NK-92 (cell line): ENCODE data around the gene SLC17A9.
"Not testable (repeated sequence)": the region's sequence is repeated elsewhere in the genome, so short reads cannot be mapped to it uniquely, and the experiment has no call there.

Source experiments
- DNase-seq: peaks from one replicate; lab custom pipeline; 2025; ENCODE audit not compliant: unreplicated experiment; lab: John Stamatoyannopoulos, UW

The SLC17A9 gene

GRCh38 chr20:62955519-62956386 is 3.2 kb downstream of the SLC17A9 start:
- DNase-seq, result no peak

GRCh38 chr20:62956387-62957135 is 4.1 kb downstream of the SLC17A9 start:
- no peak for DNase-seq

GRCh38 chr20:62957136-62958117 is 4.9 kb downstream of the SLC17A9 start:
- no peak for DNase-seq

- no peak for DNase-seq
Observed at GRCh38 chr20:62958388-62959100, 6.0 kb downstream of the SLC17A9 start.

- no peak for DNase-seq
Observed at GRCh38 chr20:62959101-62959971, 6.8 kb downstream of the SLC17A9 start.

- DNase-seq, result no peak
Observed at GRCh38 chr20:62959998-62960436, 7.5 kb downstream of the SLC17A9 start.

- not testable (repeated sequence) for DNase-seq
Observed at GRCh38 chr20:62960446-62961309, 8.2 kb downstream of the SLC17A9 start.

GRCh38 chr20:62961310-62961783 is 8.8 kb downstream of the SLC17A9 start:
- no peak for DNase-seq

- DNase-seq, result no peak
Observed at GRCh38 chr20:62961799-62962198, 9.3 kb downstream of the SLC17A9 start.

- DNase-seq, result no peak
Observed at GRCh38 chr20:62962221-62962879, 9.8 kb downstream of the SLC17A9 start.

- no peak for DNase-seq
Observed at GRCh38 chr20:62962891-62963613, 10.5 kb downstream of the SLC17A9 start.

- no peak for DNase-seq
Observed at GRCh38 chr20:62963614-62964397, 11.3 kb downstream of the SLC17A9 start.

- no peak for DNase-seq
Observed at GRCh38 chr20:62964700-62965099, 12.2 kb downstream of the SLC17A9 start.

GRCh38 chr20:62965363-62965771 is 12.9 kb downstream of the SLC17A9 start:
- no peak for DNase-seq

GRCh38 chr20:62966212-62967148 is 14.0 kb downstream of the SLC17A9 start:
- DNase-seq, result no peak
